Renal cortex interstitium (tissue), 11 donors: ENCODE measurements around the gene PRSS57. TPM values are rescaled to one million over a fixed set of nuclear protein-coding genes. Genes with fewer than 3 reads are reported as not detected.
"Not testable (repeated sequence)": the region's sequence is repeated elsewhere in the genome, so short reads cannot be mapped to it uniquely, and the experiment has no call there.

Experiments
- DNase-seq, 11 donors: peaks; one replicate each; pipeline ENCODE4 v3.0.0-alpha.2; 2013; ENCODE audit warnings: low read depth in 9 of 11, low spot score in 4 of 11; ENCODE audit errors: extremely low read depth in 1 of 11
- polyA plus RNA-seq, 3 donors: library from polyadenylated mRNA; unstranded; fragments of 120-200 nt; gene quantifications; one replicate each; pipeline ENCODE4 v1.2.1, GENCODE V29; 2013; ENCODE audit not compliant: insufficient read length in 3 of 3

PRSS57 gene
- polyA plus RNA-seq, 3 donors: 0.13 to 0.20 (median 0.19) TPM

DNA sequence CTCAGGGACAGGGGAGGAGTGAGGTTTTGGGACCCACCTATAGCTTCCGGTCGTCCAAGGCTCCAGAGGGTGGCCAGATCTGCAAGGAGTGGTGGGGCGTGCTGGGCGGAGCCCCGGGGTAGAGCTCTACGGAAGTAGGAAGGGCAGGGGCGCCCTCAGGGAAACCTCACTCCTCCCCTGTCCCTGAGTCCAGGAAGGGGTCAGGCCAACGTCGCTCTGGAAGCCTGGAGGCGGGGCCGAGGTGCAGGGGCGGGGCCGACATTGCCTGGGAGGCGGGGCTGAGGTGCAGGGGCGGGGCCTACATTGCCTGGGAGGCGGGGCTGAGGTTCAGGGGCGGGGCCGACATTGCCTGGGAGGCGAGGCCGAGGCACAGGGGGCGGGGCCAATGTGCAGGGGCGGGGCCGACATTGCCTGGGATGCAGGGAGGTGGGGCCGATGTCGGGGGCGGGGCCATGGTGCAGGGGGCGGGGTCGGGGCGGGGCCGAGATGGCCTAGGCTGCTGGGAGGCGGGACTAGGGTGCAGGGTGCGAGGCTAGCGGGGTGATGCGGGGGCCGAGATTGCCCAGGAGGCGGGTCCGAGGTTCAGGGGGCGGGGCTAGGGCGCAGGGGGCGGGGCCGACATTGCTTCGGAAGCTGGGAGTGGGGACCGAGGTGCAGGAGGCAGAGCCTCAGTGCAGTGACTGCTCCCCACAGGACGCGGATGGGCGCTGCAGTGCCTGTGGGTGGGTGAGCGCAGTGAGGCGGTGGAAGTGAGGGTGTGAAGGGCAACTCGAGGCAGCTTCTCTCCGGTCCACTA is 8.6 kb upstream of the PRSS57 start:
- DNase-seq: no peak

DNA sequence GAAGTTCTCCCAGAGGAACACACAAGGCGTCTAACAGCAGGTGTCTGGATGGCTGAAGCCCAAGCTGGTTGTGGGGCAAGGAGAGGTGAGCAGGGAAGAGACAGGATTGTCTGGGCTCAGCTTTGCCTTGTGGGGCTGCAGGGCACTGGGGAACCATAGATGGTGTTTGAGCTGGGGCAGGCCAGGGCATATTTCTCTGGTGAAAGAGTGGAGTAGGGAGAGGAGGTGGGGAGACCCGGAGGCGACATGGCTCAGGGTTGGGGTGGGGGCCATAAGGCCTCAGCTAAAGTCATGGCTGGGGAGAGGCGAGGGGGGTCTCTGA is 8.0 kb upstream of the PRSS57 start:
- DNase-seq: no peak

DNA sequence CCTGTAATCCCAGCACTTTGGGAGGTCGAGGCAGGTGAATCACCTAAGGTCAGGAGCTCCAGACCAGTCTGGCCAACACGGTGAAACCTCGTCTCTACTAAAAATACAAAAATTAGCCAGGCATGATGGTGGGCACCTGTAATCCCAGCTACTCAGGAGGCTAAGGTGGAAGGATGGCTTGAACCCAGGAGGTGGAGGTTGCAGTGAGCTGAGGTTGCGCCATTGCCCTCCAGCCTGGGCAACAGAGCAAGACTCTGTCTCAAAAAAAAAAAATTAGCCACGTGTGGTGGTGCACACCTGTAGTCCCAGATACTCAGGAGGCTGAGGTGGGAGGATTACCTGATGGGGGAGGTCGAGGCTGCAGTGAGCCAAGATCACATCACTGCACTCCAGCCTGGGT is 7.6 kb upstream of the PRSS57 start:
- not testable (repeated sequence) for DNase-seq

DNA sequence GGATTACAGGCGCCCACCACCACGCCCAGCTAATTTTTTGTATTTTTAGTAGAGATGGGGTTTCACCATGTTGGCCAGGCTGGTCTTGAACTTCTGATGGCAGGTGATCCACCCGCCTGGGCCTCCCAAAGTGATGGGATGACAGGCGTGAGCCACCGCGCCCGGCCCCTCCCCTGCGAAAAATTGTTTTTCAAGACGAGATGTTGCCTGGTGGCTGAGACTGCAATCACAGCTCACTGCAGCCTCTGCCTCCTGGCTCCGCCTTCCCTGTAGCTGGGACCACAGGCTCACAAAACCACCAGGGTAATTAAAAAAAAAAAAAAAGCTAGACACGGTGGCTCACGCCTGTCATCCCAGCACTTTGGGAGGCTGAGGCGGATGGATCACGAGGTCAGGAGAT is 4.6 kb upstream of the PRSS57 start:
- not testable (repeated sequence) for DNase-seq

GRCh38 chr19:698529-698928 is 3.3 kb upstream of the PRSS57 start:
- DNase-seq: not testable (repeated sequence)

GRCh38 chr19:694481-695351 is 536 bp downstream of the PRSS57 start:
- no peak for DNase-seq

- DNase-seq: no peak
Measured at GRCh38 chr19:690203-690602, 5.0 kb downstream of the PRSS57 start.

GRCh38 chr19:688992-689391 is 6.3 kb downstream of the PRSS57 start:
- no peak for DNase-seq

DNA sequence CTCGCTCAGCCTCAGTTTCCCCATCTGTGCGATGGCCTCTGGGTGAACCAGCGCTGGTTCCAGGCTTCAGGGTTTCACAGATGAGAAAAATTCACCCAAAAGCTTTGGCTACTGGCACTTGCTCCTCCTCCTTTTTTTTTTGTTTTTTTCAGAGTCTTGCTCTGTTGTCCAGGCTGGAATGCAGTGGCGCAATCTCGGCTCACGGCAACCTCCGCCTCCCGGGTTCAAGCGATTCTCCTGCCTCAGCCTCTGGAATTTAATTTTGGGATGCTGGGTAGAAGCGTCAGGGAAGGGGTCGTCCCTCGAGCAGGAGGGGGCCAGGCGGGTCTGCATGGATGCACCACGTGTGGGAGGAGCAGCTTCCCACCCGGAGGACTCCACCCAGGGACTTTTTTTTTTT is 7.0 kb downstream of the PRSS57 start:
- DNase-seq: no peak

- DNase-seq: no peak
Measured at GRCh38 chr19:687569-688166, 7.6 kb downstream of the PRSS57 start.

DNA sequence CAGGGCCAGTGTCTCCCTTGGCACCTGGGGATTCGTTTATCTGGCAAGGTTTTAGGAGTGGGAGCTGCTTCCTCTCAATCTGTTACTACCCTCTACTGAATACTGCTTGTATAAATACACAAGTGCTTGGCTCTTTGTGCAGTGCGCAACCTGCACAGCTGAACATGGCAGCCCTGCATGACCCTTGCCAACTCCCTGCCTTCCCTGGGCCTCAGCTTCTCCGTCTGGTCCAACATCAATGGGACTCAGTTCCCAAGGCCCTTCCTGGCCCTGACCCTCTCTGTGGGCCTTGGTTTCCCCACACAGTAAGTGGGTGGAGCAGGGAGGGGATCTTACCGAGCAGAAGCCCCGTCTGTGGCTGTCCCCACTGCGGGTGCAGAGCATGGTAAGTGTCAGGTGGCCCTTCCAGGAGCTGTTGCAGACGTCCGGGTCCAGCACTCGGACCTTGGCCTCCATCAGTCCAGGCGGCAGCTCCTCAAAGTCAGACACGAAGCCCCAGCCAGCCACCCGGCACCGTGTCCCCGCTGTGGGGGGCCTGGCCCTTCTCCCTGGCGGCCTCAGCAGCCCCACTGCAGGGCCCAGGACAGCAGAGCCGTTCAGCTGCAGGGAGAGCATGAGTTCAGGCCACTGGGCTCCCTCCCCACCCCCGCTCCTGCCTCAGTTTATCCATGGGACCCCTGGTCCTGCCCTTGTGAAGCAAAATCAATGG is 8.5 kb downstream of the PRSS57 start:
- no peak for DNase-seq

DNA sequence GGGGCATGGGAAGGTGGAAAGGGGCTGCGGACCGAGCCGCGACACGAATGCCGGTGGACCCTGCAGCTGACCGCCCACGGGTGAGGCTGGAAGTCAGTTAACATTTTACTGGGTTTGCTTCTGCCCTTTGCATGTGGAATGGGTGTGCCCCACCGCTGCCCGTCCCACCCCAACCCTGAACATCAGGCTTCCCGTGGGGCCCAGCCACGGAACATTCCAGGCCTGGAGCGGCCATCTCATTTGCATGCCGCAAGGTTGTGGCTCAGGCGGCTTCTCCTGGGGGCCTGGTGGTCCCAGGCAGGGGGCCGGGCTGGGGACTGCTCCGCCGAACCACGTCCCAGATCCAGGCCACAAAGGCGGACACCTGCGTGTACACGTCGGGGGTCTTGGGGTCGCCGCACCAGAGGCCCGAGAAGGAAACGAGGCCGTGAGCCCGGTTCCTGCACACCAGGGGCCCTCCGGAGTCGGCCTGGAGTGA is 9.8 kb downstream of the PRSS57 start:
- no peak for DNase-seq

- DNase-seq: no peak
Measured at GRCh38 chr19:682678-683320, 12.5 kb downstream of the PRSS57 start.

GRCh38 chr19:681029-682019 is 13.9 kb downstream of the PRSS57 start:
- no peak for DNase-seq

DNA sequence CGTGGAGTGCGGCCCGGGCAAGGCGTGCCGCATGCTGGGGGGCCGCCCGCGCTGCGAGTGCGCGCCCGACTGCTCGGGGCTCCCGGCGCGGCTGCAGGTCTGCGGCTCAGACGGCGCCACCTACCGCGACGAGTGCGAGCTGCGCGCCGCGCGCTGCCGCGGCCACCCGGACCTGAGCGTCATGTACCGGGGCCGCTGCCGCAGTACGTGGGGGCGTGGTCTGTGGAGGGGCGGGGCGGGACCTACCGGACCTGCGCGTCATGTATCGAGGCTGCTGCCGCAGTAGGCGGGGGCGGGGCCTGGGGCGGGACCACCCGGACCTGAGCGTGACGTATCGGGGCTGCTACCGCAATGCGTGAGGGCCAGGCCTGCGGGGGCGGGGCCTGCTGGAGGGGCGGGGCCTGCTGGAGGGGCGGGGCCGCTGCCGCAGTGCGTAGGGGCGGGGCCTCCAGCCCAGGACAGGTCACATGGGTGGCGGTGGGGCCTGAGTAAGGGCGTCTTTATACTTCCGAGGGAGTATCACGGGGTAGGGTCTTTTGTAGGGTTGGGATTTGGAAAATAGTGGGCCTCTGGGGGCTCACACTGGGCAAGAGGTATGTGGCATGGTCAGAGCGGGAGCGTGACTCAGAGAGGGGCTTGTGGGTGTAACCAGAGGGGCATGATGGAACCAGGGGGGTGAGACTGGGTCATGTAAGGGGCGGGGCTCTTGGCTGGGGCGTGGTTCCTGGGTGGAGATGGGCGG is 14.8 kb downstream of the PRSS57 start:
- DNase-seq: peak; percentile 87 to 97 (median 95)

GRCh38 chr19:679418-680286 is 15.6 kb downstream of the PRSS57 start:
- DNase-seq: peak in 2 of 11 donors; percentile 47 to 48
